GM19193 (cell line): ENCODE results near the gene CLIC3.

Experiments used
- POLR2A ChIP-seq: IDR thresholded peaks from 4 replicates; pipeline ENCODE4 v1.6.1; 2011; ENCODE audit not compliant: insufficient read depth, insufficient read length; ENCODE audit errors: extremely low read depth

Gene CLIC3

GRCh38 chr9:136982232-136983051 lies 13.9 kb downstream of the CLIC3 start, which contains the start of gene LCNL1:
LCNL1 (plus strand) TSS chr9:136982993; CDS start chr9:136983587, 594 bp downstream.
- TF ChIP-seq POLR2A: no peak

- no peak for TF ChIP-seq POLR2A
Observed at GRCh38 chr9:136981588-136982231, 14.7 kb downstream of the CLIC3 start.

GRCh38 chr9:136980669-136981478 lies 15.5 kb downstream of the CLIC3 start:
- no peak for TF ChIP-seq POLR2A

GRCh38 chr9:136979769-136980587 lies 16.4 kb downstream of the CLIC3 start:
- TF ChIP-seq POLR2A: no peak

GRCh38 chr9:136978865-136979544 lies 17.4 kb downstream of the CLIC3 start:
- TF ChIP-seq POLR2A: no peak

- no peak for TF ChIP-seq POLR2A
Observed at GRCh38 chr9:136978073-136978864, 18.1 kb downstream of the CLIC3 start.

- TF ChIP-seq POLR2A: no peak
Observed at GRCh38 chr9:136977649-136978072, 18.7 kb downstream of the CLIC3 start.

GRCh38 chr9:136977223-136977622 lies 19.1 kb downstream of the CLIC3 start, which contains the start of gene PTGDS:
PTGDS (plus strand) TSS chr9:136977504; CDS start chr9:136977579, 75 bp downstream.
- TF ChIP-seq POLR2A: no peak

- TF ChIP-seq POLR2A: no peak
Observed at GRCh38 chr9:136975644-136976043, 20.7 kb downstream of the CLIC3 start.

GRCh38 chr9:136974817-136975535 lies 21.4 kb downstream of the CLIC3 start:
- no peak for TF ChIP-seq POLR2A

GRCh38 chr9:136973618-136974617 lies 22.4 kb downstream of the CLIC3 start:
- TF ChIP-seq POLR2A: no peak
